Mammary epithelial cell (primary cell): ENCODE results near the gene FES.

Source experiments
- CTCF ChIP-seq, 2 donors: IDR thresholded peaks in 1 of 2; conservative IDR thresholded peaks in 1 of 2; 2 replicates each; pipeline ENCODE4 v1.5.1; 2011 to 2012; ENCODE audit warnings: inconsistent platforms in 2 of 2, low read length in 2 of 2, mild to moderate bottlenecking in 2 of 2, control low read depth in 1 of 2, low read depth in 1 of 2; ENCODE audit not compliant: insufficient read depth in 1 of 2; ENCODE audit errors: extremely low read depth in 1 of 2
- EZH2 ChIP-seq: IDR thresholded peaks from 2 replicates; pipeline ENCODE4 v1.6.1; 2012; ENCODE audit warnings: low read length, inconsistent platforms, borderline replicate concordance

GRCh38 chr15:90921887-90922286 is 37.6 kb downstream of the FES start:
- TF ChIP-seq CTCF (conservative IDR thresholded peaks at IDR 0.05 in 1 of 2, IDR thresholded peaks at IDR 0.05 in 1 of 2; ENCODE audit: extremely low read depth in 1 of 2, insufficient read depth in 1 of 2, low read depth in 1 of 2, low read length in 2 of 2) (no peak), EZH2 (no peak)
